ENCODE measurements around the gene CORO2A.
A peak's percentile ranks its signal among the peaks of the same experiment; 100 is the strongest.

Gene CORO2A

DNA sequence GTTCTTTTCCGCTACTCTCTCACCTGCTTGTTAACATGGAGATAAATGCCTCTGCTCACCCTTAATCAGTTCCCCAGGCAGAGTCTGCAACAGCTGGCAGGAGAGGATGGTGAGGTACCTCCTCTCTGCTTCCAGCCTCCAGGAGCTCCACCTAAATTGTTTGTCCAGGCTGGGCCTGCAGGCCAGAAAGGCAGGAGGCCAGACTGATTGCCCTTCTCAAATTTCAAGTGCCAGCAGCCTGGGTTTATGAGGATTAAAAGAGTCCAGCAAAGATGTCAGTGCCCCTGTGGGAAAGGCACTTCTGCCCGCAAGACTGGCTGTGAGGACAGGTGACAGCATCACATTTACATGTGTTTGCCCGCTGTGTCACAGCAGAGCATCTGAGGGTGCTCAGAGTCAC is 19.8 kb downstream of the CORO2A start (continued):
- TF ChIP-seq SCRT2 (tag by site-specific recombination; IDR thresholded peaks at IDR 0.05) (peak; percentile 83), ZNF792 (tag by site-specific recombination; IDR thresholded peaks at IDR 0.05) (no peak), ZNF214 (tag by site-specific recombination; IDR thresholded peaks at IDR 0.05; ENCODE audit: borderline replicate concordance) (no peak), GFI1B (tag by site-specific recombination; IDR thresholded peaks at IDR 0.05) (no peak), SP7 (tag by site-specific recombination; IDR thresholded peaks at IDR 0.05) (peak; percentile 92), ZNF391 (tag by site-specific recombination; IDR thresholded peaks at IDR 0.05; ENCODE audit: borderline replicate concordance, low read depth) (no peak), ZNF830 (tag by site-specific recombination; IDR thresholded peaks at IDR 0.05; ENCODE audit: low read depth) (no peak), ZNF501 (tag by site-specific recombination; IDR thresholded peaks at IDR 0.05) (no peak), ZNF202 (tag by site-specific recombination; IDR thresholded peaks at IDR 0.05; ENCODE audit: borderline replicate concordance) (no peak), ZNF132 (tag by site-specific recombination; IDR thresholded peaks at IDR 0.05; ENCODE audit: borderline replicate concordance) (no peak), HOXA7 (CRISPR knock-in tag; IDR thresholded peaks at IDR 0.05; ENCODE audit: borderline replicate concordance) (no peak), ZNF76 (tag by site-specific recombination; IDR thresholded peaks at IDR 0.05; ENCODE audit: borderline replicate concordance, low read depth) (no peak), ZNF174 (tag by site-specific recombination; IDR thresholded peaks at IDR 0.05) (no peak), ZNF561 (tag by site-specific recombination; IDR thresholded peaks at IDR 0.05; ENCODE audit: borderline replicate concordance) (0 out of 2 replicates have a peak, but pooled peaks have one; percentile 52), ZNF596 (tag by site-specific recombination; IDR thresholded peaks at IDR 0.05) (no peak), ZNF292 (tag by site-specific recombination; IDR thresholded peaks at IDR 0.05; ENCODE audit: borderline replicate concordance, low read depth) (no peak), OSR2 (tag by site-specific recombination; IDR thresholded peaks at IDR 0.05) (peak; percentile 97), ZNF473 (tag by site-specific recombination; IDR thresholded peaks at IDR 0.05) (no peak), SALL2 (tag by site-specific recombination; IDR thresholded peaks at IDR 0.05; ENCODE audit: borderline replicate concordance) (no peak), GLI2 (tag by site-specific recombination; IDR thresholded peaks at IDR 0.05; ENCODE audit: borderline replicate concordance, low read depth) (no peak), ZNF549 (tag by site-specific recombination; IDR thresholded peaks at IDR 0.05) (no peak), ZNF266 (tag by site-specific recombination; IDR thresholded peaks at IDR 0.05; ENCODE audit: low read depth) (no peak), ZNF16 (tag by site-specific recombination; IDR thresholded peaks at IDR 0.05; ENCODE audit: low read depth) (no peak), RBAK (tag by site-specific recombination; IDR thresholded peaks at IDR 0.05) (no peak), ZNF354C (tag by site-specific recombination; IDR thresholded peaks at IDR 0.05; ENCODE audit: borderline replicate concordance, low read depth) (no peak), ZBTB17 (tag by site-specific recombination; IDR thresholded peaks at IDR 0.05) (peak; percentile 82), ZNF157 (tag by site-specific recombination; IDR thresholded peaks at IDR 0.05) (no peak), ZBTB1 (tag by site-specific recombination; IDR thresholded peaks at IDR 0.05) (no peak), ZNF335 (tag by site-specific recombination; conservative IDR thresholded peaks at IDR 0.05) (peak; percentile 42; the same call in 1 of the 2 replicates), ZNF544 (tag by site-specific recombination; IDR thresholded peaks at IDR 0.05) (no peak)
- TF ChIP-seq, protein P1, sequence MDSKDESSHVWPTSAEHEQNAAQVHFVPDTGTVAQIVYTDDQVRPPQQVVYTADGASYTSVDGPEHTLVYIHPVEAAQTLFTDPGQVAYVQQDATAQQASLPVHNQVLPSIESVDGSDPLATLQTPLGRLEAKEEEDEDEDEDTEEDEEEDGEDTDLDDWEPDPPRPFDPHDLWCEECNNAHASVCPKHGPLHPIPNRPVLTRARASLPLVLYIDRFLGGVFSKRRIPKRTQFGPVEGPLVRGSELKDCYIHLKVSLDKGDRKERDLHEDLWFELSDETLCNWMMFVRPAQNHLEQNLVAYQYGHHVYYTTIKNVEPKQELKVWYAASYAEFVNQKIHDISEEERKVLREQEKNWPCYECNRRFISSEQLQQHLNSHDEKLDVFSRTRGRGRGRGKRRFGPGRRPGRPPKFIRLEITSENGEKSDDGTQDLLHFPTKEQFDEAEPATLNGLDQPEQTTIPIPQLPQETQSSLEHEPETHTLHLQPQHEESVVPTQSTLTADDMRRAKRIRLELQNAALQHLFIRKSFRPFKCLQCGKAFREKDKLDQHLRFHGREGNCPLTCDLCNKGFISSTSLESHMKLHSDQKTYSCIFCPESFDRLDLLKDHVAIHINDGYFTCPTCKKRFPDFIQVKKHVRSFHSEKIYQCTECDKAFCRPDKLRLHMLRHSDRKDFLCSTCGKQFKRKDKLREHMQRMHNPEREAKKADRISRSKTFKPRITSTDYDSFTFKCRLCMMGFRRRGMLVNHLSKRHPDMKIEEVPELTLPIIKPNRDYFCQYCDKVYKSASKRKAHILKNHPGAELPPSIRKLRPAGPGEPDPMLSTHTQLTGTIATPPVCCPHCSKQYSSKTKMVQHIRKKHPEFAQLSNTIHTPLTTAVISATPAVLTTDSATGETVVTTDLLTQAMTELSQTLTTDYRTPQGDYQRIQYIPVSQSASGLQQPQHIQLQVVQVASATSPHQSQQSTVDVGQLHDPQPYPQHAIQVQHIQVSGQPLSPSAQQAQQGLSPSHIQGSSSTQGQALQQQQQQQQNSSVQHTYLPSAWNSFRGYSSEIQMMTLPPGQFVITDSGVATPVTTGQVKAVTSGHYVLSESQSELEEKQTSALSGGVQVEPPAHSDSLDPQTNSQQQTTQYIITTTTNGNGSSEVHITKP (tag by site-specific recombination; IDR thresholded peaks at IDR 0.05), result 0 out of 2 replicates have a peak, but pooled peaks have one; percentile 23
- TF ChIP-seq, protein P2, sequence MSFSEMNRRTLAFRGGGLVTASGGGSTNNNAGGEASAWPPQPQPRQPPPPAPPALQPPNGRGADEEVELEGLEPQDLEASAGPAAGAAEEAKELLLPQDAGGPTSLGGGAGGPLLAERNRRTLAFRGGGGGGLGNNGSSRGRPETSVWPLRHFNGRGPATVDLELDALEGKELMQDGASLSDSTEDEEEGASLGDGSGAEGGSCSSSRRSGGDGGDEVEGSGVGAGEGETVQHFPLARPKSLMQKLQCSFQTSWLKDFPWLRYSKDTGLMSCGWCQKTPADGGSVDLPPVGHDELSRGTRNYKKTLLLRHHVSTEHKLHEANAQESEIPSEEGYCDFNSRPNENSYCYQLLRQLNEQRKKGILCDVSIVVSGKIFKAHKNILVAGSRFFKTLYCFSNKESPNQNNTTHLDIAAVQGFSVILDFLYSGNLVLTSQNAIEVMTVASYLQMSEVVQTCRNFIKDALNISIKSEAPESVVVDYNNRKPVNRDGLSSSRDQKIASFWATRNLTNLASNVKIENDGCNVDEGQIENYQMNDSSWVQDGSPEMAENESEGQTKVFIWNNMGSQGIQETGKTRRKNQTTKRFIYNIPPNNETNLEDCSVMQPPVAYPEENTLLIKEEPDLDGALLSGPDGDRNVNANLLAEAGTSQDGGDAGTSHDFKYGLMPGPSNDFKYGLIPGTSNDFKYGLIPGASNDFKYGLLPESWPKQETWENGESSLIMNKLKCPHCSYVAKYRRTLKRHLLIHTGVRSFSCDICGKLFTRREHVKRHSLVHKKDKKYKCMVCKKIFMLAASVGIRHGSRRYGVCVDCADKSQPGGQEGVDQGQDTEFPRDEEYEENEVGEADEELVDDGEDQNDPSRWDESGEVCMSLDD (tag by site-specific recombination; IDR thresholded peaks at IDR 0.05), result no peak
- TF ChIP-seq, protein P3, sequence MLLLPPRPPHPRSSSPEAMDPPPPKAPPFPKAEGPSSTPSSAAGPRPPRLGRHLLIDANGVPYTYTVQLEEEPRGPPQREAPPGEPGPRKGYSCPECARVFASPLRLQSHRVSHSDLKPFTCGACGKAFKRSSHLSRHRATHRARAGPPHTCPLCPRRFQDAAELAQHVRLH (tag by site-specific recombination; IDR thresholded peaks at IDR 0.05), result no peak
